GM23338 (cell line): ENCODE results near the gene FGF1. TPM values are rescaled to one million over a fixed set of nuclear protein-coding genes. Genes with fewer than 3 reads are reported as not detected.

Experiments used
- ATAC-seq: fragments of 200-7000 bp; cut with Tn5 transposase; 3 replicates; pipeline ENCODE4 v1.9.1; 2020
- DNase-seq: peaks from one replicate; pipeline ENCODE4 v3.0.0-alpha.2; 2015; ENCODE audit warnings: low spot score
- H2AFZ ChIP-seq: fragments of 200-600 bp; sonication (generic); 2 replicates; pipeline ENCODE4 v1.8.0; 2016; ENCODE audit warnings: antibody characterized with exemption, mild to moderate bottlenecking, moderate library complexity
- H3F3A ChIP-seq: fragments of 200-600 bp; sonication (generic); replicated peaks from 2 replicates; pipeline ENCODE4 v1.8.0; 2017; ENCODE audit warnings: antibody characterized with exemption, mixed run types, low read depth
- H3K27ac ChIP-seq: fragments of 200-600 bp; sonication (generic); 2 replicates; pipeline ENCODE4 v1.6.1; 2016; ENCODE audit warnings: low read depth
- H3K27me3 ChIP-seq: fragments of 200-600 bp; sonication (generic); 2 replicates; pipeline ENCODE4 v1.8.0; 2016; ENCODE audit warnings: mild to moderate bottlenecking, mixed run types, moderate library complexity; ENCODE audit not compliant: insufficient read depth
- H3K36me3 ChIP-seq: fragments of 200-600 bp; sonication (generic); 2 replicates; pipeline ENCODE4 v1.8.0; 2016; ENCODE audit warnings: mild to moderate bottlenecking; ENCODE audit not compliant: insufficient read depth
- H3K4me1 ChIP-seq: fragments of 200-600 bp; sonication (generic); 2 replicates; pipeline ENCODE4 v1.8.0; 2016; ENCODE audit warnings: mild to moderate bottlenecking, moderate library complexity; ENCODE audit not compliant: insufficient read depth
- H3K4me2 ChIP-seq: fragments of 200-600 bp; sonication (generic); 2 replicates; pipeline ENCODE4 v1.7.1; 2017; ENCODE audit warnings: mixed run types
- H3K4me3 ChIP-seq: fragments of 200-600 bp; sonication (generic); 2 replicates; pipeline ENCODE4 v1.6.1; 2016; ENCODE audit warnings: mixed run types
- H3K79me2 ChIP-seq: fragments of 200-600 bp; sonication (generic); replicated peaks from 2 replicates; pipeline ENCODE4 v1.8.0; 2017; ENCODE audit warnings: mild to moderate bottlenecking; ENCODE audit not compliant: insufficient read depth
- H3K9me2 ChIP-seq: fragments of 200-600 bp; sonication (generic); 2 replicates; pipeline ENCODE4 v1.8.0; 2017; ENCODE audit not compliant: insufficient read depth
- H4K20me1 ChIP-seq: fragments of 200-600 bp; sonication (generic); replicated peaks from 2 replicates; pipeline ENCODE4 v1.8.0; 2017; ENCODE audit warnings: mild to moderate bottlenecking; ENCODE audit not compliant: insufficient read depth
- H3K27ac Mint-ChIP-seq: 2 replicates; pipeline ENCODE4 v1.8.0; 2020; ENCODE audit warnings: inconsistent platforms, mild to moderate bottlenecking, moderate library complexity, mixed read lengths
- H3K27me3 Mint-ChIP-seq: 3 replicates; pipeline ENCODE4 v1.8.0; 2022; ENCODE audit warnings: low read depth, mild to moderate bottlenecking, moderate library complexity, mixed read lengths, inconsistent platforms; ENCODE audit not compliant: insufficient read depth, poor library complexity
- H3K36me3 Mint-ChIP-seq: 3 replicates; pipeline ENCODE4 v1.8.0; 2021; ENCODE audit warnings: low read depth, mild to moderate bottlenecking, inconsistent platforms, moderate library complexity, mixed read lengths
- H3K4me1 Mint-ChIP-seq: 3 replicates; pipeline ENCODE4 v1.8.0; 2020; ENCODE audit warnings: mild to moderate bottlenecking, inconsistent platforms, mixed read lengths
- H3K4me3 Mint-ChIP-seq: 3 replicates; pipeline ENCODE4 v1.8.0; 2021; ENCODE audit warnings: moderate library complexity, mild to moderate bottlenecking, inconsistent platforms, mixed read lengths
- H3K9me3 Mint-ChIP-seq: 3 replicates; pipeline ENCODE4 v1.8.0; 2020; ENCODE audit warnings: moderate library complexity, mild to moderate bottlenecking, inconsistent platforms, mixed read lengths
- CREB1 ChIP-seq: fragments of 250-450 bp; sonication (Bioruptor Pico); IDR thresholded peaks from 2 replicates; pipeline ENCODE4 v1.5.0; 2020; ENCODE audit warnings: low read depth, mild to moderate bottlenecking, moderate library complexity
- EZH2 ChIP-seq: fragments of 200-600 bp; sonication (generic); IDR thresholded peaks from one replicate; pipeline ENCODE4 v1.8.0; 2017; ENCODE audit warnings: antibody characterized with exemption, mild to moderate bottlenecking, low read depth; ENCODE audit not compliant: unreplicated experiment
- EZH2phosphoT487 ChIP-seq: fragments of 200-600 bp; sonication (generic); IDR thresholded peaks from one replicate; pipeline ENCODE4 v1.8.1; 2018; ENCODE audit warnings: antibody characterized with exemption; ENCODE audit not compliant: unreplicated experiment
- JUNB ChIP-seq: IDR thresholded peaks from one replicate; pipeline ENCODE4 v1.6.1; 2016; ENCODE audit warnings: antibody characterized with exemption; ENCODE audit not compliant: unreplicated experiment
- NANOG ChIP-seq: IDR thresholded peaks from 2 replicates; pipeline ENCODE4 v1.6.1; 2016; ENCODE audit warnings: antibody characterized with exemption, borderline replicate concordance
- POLR2AphosphoS5 ChIP-seq: IDR thresholded peaks from 2 replicates; pipeline ENCODE4 v1.6.1; 2016; ENCODE audit warnings: antibody characterized with exemption, low read depth
- STAT1 ChIP-seq: IDR thresholded peaks from one replicate; pipeline ENCODE4 v1.6.1; 2016; ENCODE audit warnings: antibody characterized with exemption; ENCODE audit not compliant: unreplicated experiment
- ZNF114 ChIP-seq: fragments of 250-450 bp; sonication (Bioruptor Pico); IDR thresholded peaks from 2 replicates; pipeline ENCODE4 v1.5.0; 2020; ENCODE audit warnings: mild to moderate bottlenecking, moderate library complexity
- polyA plus RNA-seq: library from polyadenylated mRNA; unstranded; fragments of >200 nt; fragmentation: Nextera tagmentation; extraction: Ambion mirVana; gene quantifications from 2 replicates; pipeline ENCODE4 v1.2.1, GENCODE V29; 2016
- total RNA-seq: library from RNA; depleted of rRNA; stranded (reverse); fragments of >200 nt; shearing (Covaris generic); gene quantifications from 2 replicates; pipeline ENCODE4 v1.2.3, GENCODE V29; 2014
- TF ChIP-seq, protein P1 (sequence below): fragments of 250-450 bp; sonication (Bioruptor Pico); IDR thresholded peaks from 2 replicates; pipeline ENCODE4 v1.5.0; 2020; ENCODE audit warnings: mild to moderate bottlenecking, moderate library complexity
- TF ChIP-seq, protein P2 (sequence below), 2 experiments: fragments of 200-600 bp in 1 of 2; sonication (generic) in 1 of 2; conservative IDR thresholded peaks; 2 replicates each; pipeline versions ENCODE4 v1.5.1 to v1.6.1; 2016 to 2017; ENCODE audit warnings: antibody characterized with exemption in 2 of 2, low read depth in 2 of 2, mild to moderate bottlenecking in 2 of 2, moderate library complexity in 1 of 2
- TF ChIP-seq, protein P3 (sequence below): IDR thresholded peaks from 2 replicates; pipeline ENCODE4 v1.6.1; 2016; ENCODE audit warnings: antibody characterized with exemption

FGF1 gene
- total and polyA plus RNA-seq, 2 experiments from 2014 or later: 0.21 to 0.34 TPM

DNA sequence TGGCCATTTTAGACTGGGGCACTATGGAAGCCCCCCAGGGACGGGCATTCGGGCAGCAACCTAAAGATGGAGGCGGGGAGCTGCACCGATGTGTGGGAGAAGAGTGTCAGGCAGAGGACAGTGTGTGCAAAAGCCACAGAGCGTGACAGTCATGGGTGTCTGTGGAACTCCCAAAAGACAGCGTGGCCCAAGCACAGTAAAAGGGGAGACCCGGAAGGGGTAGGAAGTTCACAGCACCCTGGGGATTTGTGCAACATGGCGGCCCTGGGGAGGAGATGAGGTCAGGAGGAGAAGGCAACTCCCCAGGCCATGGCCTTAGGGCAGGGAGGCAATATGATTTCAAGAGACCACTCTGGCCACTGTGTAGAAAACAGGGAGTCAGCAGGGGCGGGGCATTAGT is 38.9 kb upstream of the FGF1 start (continued):
- TF ChIP-seq, protein P1, sequence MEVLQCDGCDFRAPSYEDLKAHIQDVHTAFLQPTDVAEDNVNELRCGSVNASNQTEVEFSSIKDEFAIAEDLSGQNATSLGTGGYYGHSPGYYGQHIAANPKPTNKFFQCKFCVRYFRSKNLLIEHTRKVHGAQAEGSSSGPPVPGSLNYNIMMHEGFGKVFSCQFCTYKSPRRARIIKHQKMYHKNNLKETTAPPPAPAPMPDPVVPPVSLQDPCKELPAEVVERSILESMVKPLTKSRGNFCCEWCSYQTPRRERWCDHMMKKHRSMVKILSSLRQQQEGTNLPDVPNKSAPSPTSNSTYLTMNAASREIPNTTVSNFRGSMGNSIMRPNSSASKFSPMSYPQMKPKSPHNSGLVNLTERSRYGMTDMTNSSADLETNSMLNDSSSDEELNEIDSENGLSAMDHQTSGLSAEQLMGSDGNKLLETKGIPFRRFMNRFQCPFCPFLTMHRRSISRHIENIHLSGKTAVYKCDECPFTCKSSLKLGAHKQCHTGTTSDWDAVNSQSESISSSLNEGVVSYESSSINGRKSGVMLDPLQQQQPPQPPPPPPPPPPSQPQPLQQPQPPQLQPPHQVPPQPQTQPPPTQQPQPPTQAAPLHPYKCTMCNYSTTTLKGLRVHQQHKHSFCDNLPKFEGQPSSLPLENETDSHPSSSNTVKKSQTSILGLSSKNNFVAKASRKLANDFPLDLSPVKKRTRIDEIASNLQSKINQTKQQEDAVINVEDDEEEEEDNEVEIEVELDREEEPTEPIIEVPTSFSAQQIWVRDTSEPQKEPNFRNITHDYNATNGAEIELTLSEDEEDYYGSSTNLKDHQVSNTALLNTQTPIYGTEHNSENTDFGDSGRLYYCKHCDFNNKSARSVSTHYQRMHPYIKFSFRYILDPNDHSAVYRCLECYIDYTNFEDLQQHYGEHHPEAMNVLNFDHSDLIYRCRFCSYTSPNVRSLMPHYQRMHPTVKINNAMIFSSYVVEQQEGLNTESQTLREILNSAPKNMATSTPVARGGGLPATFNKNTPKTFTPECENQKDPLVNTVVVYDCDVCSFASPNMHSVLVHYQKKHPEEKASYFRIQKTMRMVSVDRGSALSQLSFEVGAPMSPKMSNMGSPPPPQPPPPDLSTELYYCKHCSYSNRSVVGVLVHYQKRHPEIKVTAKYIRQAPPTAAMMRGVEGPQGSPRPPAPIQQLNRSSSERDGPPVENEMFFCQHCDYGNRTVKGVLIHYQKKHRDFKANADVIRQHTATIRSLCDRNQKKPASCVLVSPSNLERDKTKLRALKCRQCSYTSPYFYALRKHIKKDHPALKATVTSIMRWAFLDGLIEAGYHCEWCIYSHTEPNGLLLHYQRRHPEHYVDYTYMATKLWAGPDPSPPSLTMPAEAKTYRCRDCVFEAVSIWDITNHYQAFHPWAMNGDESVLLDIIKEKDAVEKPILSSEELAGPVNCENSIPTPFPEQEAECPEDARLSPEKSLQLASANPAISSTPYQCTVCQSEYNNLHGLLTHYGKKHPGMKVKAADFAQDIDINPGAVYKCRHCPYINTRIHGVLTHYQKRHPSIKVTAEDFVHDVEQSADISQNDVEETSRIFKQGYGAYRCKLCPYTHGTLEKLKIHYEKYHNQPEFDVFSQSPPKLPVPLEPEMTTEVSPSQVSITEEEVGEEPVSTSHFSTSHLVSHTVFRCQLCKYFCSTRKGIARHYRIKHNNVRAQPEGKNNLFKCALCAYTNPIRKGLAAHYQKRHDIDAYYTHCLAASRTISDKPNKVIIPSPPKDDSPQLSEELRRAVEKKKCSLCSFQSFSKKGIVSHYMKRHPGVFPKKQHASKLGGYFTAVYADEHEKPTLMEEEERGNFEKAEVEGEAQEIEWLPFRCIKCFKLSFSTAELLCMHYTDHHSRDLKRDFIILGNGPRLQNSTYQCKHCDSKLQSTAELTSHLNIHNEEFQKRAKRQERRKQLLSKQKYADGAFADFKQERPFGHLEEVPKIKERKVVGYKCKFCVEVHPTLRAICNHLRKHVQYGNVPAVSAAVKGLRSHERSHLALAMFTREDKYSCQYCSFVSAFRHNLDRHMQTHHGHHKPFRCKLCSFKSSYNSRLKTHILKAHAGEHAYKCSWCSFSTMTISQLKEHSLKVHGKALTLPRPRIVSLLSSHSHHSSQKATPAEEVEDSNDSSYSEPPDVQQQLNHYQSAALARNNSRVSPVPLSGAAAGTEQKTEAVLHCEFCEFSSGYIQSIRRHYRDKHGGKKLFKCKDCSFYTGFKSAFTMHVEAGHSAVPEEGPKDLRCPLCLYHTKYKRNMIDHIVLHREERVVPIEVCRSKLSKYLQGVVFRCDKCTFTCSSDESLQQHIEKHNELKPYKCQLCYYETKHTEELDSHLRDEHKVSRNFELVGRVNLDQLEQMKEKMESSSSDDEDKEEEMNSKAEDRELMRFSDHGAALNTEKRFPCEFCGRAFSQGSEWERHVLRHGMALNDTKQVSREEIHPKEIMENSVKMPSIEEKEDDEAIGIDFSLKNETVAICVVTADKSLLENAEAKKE (CRISPR knock-in tag): no peak
- no peak for TF ChIP-seq CREB1
- TF ChIP-seq, protein P2, sequence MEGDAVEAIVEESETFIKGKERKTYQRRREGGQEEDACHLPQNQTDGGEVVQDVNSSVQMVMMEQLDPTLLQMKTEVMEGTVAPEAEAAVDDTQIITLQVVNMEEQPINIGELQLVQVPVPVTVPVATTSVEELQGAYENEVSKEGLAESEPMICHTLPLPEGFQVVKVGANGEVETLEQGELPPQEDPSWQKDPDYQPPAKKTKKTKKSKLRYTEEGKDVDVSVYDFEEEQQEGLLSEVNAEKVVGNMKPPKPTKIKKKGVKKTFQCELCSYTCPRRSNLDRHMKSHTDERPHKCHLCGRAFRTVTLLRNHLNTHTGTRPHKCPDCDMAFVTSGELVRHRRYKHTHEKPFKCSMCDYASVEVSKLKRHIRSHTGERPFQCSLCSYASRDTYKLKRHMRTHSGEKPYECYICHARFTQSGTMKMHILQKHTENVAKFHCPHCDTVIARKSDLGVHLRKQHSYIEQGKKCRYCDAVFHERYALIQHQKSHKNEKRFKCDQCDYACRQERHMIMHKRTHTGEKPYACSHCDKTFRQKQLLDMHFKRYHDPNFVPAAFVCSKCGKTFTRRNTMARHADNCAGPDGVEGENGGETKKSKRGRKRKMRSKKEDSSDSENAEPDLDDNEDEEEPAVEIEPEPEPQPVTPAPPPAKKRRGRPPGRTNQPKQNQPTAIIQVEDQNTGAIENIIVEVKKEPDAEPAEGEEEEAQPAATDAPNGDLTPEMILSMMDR (conservative IDR thresholded peaks at IDR 0.05; ENCODE audit: low read depth in 2 of 2): no peak
- no peak for TF ChIP-seq EZH2
- TF ChIP-seq POLR2AphosphoS5: no peak
- TF ChIP-seq, protein P3, sequence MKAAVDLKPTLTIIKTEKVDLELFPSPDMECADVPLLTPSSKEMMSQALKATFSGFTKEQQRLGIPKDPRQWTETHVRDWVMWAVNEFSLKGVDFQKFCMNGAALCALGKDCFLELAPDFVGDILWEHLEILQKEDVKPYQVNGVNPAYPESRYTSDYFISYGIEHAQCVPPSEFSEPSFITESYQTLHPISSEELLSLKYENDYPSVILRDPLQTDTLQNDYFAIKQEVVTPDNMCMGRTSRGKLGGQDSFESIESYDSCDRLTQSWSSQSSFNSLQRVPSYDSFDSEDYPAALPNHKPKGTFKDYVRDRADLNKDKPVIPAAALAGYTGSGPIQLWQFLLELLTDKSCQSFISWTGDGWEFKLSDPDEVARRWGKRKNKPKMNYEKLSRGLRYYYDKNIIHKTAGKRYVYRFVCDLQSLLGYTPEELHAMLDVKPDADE: no peak
- no peak for TF ChIP-seq STAT1

DNA sequence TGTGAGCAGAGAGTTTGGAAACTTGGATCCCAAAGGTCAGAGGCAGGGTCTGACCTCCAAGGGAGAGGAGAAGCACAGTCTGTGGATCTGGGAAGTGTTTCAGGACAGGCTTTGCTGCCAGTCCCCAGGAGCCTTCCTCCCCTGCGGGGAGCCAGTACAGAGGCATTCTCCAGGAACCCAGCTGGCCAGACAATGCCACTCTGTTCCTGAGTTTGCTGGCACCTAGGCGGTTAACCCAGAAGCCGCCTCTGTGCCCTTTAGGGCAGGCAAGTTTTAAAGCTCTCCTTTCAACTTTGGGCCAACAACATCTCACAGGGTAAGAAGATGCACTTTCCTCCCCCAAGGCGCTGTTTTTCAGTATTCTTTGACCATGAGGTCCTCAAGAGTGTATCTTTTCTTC is 37.0 kb upstream of the FGF1 start:
- Mint-ChIP-seq H3K9me3 (no peaks in the 10 kb centered on the region), H3K4me3 (no peak overlapping the region), H3K36me3 (peaks cover 3% of the 10 kb centered on the region; the same call in 1 of the 3 replicates), H3K4me1 (peaks cover 23% of the 10 kb centered on the region), H3K27me3 (peaks cover 4% of the 10 kb centered on the region), H3K27ac (no peak overlapping the region)
- H4K20me1 ChIP-seq: no peaks in the 10 kb centered on the region
- no peaks in the 10 kb centered on the region for H3K27me3 ChIP-seq
- H3K79me2 ChIP-seq: no peaks in the 10 kb centered on the region
- H2AFZ ChIP-seq: no peak overlapping the region
- no peak overlapping the region for H3K4me2 ChIP-seq
- TF ChIP-seq CREB1: no peak
- TF ChIP-seq NANOG: no peak
- TF ChIP-seq EZH2phosphoT487: no peak
- TF ChIP-seq, protein P2 (conservative IDR thresholded peaks at IDR 0.05; ENCODE audit: low read depth in 2 of 2): no peak
- no peak for TF ChIP-seq ZNF114 (CRISPR knock-in tag)
- TF ChIP-seq, protein P3: no peak
- no peak for TF ChIP-seq JUNB
- no peak for TF ChIP-seq EZH2
- H3K36me3 ChIP-seq: peaks cover 10% of the 10 kb centered on the region
- peak; percentile 40 for ATAC-seq
- H3K27ac ChIP-seq: no peak overlapping the region
- H3K4me1 ChIP-seq: peaks cover 11% of the 10 kb centered on the region
- no peak overlapping the region for H3K4me3 ChIP-seq
- H3K9me2 ChIP-seq: peaks cover 5% of the 10 kb centered on the region; the same call in 1 of the 2 replicates
- DNase-seq: no peak
- no peaks in the 10 kb centered on the region; the same call in 1 of the 2 replicates for H3F3A ChIP-seq
